GM10266 (cell line): Measurements from ENCODE around the gene WDR45B.

Experiments used
- DNase-seq: peaks from one replicate; pipeline ENCODE4 v3.0.0; 2012; ENCODE audit errors: extremely low spot score
- TF ChIP-seq, protein P1 (sequence below): IDR thresholded peaks from 2 replicates; pipeline ENCODE4 v1.5.1; 2012; ENCODE audit warnings: mild to moderate bottlenecking, low read depth; ENCODE audit not compliant: control insufficient read depth, insufficient read depth; ENCODE audit errors: missing control alignments

Gene WDR45B

GRCh38 chr17:82638183-82638773 lies 10.0 kb downstream of the WDR45B start:
- DNase-seq: no peak
- TF ChIP-seq, protein P1, sequence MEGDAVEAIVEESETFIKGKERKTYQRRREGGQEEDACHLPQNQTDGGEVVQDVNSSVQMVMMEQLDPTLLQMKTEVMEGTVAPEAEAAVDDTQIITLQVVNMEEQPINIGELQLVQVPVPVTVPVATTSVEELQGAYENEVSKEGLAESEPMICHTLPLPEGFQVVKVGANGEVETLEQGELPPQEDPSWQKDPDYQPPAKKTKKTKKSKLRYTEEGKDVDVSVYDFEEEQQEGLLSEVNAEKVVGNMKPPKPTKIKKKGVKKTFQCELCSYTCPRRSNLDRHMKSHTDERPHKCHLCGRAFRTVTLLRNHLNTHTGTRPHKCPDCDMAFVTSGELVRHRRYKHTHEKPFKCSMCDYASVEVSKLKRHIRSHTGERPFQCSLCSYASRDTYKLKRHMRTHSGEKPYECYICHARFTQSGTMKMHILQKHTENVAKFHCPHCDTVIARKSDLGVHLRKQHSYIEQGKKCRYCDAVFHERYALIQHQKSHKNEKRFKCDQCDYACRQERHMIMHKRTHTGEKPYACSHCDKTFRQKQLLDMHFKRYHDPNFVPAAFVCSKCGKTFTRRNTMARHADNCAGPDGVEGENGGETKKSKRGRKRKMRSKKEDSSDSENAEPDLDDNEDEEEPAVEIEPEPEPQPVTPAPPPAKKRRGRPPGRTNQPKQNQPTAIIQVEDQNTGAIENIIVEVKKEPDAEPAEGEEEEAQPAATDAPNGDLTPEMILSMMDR: no peak

- no peak for DNase-seq
Measured at GRCh38 chr17:82636626-82637598, 11.3 kb downstream of the WDR45B start.

DNA sequence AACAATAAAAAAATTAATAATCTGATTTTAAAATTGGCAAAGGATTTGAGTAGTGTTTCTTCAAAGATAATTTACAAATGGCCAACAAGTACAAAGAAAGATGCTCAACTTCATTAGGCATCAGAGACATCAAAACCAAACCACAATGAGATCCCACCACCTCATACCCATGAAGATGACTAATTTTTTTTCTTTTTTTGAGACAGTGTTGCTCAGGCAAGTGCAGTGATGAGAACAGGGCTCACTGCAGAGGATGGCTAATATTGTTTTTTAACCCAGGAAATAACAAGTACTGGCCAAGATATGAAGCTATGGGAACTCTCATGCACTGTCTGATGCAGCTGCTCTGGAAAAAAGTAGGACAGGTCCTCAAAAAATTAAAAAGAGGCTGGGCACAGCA lies 14.9 kb downstream of the WDR45B start:
- TF ChIP-seq, protein P1: no peak

More at GRCh38 chr17:82636626-82637598, 11.3 kb downstream of the WDR45B start:
- TF ChIP-seq, protein P1: no peak

GRCh38 chr17:82632451-82632850 lies 15.8 kb downstream of the WDR45B start:
- DNase-seq: no peak
- TF ChIP-seq, protein P1: no peak

More for the DNA sequence above, 14.9 kb downstream of the WDR45B start:
- no peak for DNase-seq

- TF ChIP-seq, protein P1: no peak
- DNase-seq: no peak
Measured at GRCh38 chr17:82631544-82631943, 16.7 kb downstream of the WDR45B start.

DNA sequence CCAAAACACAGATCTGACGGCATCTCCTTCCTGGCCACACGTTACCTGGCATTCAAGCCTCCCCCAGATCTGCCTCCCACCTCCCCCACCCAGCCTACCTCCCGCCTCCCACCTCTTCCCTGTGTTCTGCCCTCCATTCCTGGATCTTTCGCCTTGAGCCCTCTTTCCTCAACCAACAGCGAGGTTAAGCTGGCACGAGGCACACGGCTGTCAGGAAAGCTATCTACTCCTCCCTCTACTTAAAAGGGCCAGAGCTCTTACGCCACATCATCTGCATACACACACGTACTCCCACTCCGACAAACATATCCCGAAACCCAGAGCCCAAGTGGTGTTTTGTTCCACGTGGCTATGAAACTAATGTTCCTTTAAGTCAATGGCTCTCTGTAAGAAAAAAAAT lies 18.0 kb downstream of the WDR45B start:
- TF ChIP-seq, protein P1: no peak
- DNase-seq: no peak

DNA sequence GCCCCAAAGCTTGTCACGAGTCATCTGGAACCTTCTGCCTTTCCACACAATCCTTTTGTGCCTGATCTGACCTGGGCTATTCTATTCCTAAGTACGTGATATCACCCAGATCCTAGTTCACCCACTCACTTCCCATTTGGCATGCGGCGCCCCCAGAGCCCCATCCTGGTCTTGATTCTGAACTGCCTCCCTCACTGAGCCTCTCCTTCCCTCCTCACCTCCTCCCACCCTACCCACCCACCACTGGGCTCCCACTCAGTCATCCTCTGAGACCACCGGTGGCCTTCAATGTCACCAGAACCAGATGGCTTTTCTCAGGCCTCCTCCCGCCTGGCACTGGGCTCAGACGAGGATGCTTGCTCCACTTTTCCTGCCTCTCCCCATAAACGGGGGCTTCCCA lies 18.5 kb downstream of the WDR45B start:
- DNase-seq: no peak
- TF ChIP-seq, protein P1: no peak
